ENCODE results near the gene BUB1B.
"Not testable (repeated sequence)": the region's sequence is repeated elsewhere in the genome, so short reads cannot be mapped to it uniquely, and the experiment has no call there.

BUB1B gene

DNA sequence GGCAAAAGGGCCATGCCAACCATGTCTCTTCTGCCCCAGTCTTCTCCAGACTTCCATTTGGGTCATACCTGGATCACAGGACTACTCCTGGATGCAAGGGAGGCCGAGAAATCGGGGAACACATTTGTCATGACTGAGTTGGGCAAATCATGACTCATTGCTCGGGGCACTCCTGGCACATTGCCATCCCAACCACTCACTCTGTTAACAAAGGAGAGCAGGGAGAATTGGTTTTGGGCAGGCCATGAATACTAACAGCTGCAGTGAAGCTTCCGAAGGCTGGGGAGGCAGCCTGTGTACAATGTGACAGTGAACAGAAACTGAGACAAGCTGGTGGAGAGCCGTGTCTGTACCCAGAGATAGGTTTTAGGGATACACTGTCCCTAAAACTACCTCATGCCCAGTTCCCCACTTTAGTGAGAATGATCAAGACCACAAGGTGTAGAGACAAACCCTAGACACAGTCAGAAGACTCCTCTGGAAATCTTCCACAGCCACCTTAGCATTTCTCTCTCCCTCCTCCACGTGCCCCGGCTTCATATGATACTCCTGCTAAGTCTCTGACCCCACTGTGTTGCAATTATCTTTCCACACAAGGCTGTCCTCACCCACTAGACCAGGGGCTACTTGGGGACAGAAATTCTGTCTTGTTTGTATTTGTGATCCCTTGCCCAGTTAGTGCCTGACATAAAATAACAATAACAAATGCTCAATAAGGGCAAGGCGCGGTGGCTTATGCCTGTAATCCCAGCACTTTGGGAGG lies 10.5 kb upstream of the BUB1B start:
- H3K36me3 ChIP-seq (ENCODE audit: insufficient read depth): no peaks in the 10 kb centered on the region
- H2AFZ ChIP-seq (ENCODE audit: low read depth): peak overlapping the region; percentile 86
- TF ChIP-seq CTCF (conservative IDR thresholded peaks at IDR 0.05; ENCODE audit: low read depth, low read length): no peak
- no peak overlapping the region for H3K4me3 ChIP-seq (IDR thresholded peaks at IDR 0.05; ENCODE audit: insufficient read depth, low read depth, low read length)
- H3K4me2 ChIP-seq: peak overlapping the region; percentile 81
- peak overlapping the region; percentile 43; the same call in 1 of the 2 replicates for H3K9ac ChIP-seq
- peaks cover 25% of the 10 kb centered on the region for H3K4me1 ChIP-seq (ENCODE audit: low read depth, poor library complexity, severe bottlenecking)
- no peaks in the 10 kb centered on the region for H3K79me2 ChIP-seq (ENCODE audit: insufficient read depth, low read depth)
- no peaks in the 10 kb centered on the region for H4K20me1 ChIP-seq (ENCODE audit: insufficient read depth)
- H3K27ac ChIP-seq: peak overlapping the region; percentile 64
- H3K27me3 ChIP-seq (ENCODE audit: insufficient read depth, low read depth): no peaks in the 10 kb centered on the region

GRCh38 chr15:40151499-40151898 lies 9.4 kb upstream of the BUB1B start:
- Histone ChIP-seq H3K27ac (no peak overlapping the region), H3K4me3 (IDR thresholded peaks at IDR 0.05; ENCODE audit: insufficient read depth, low read depth, low read length) (no peak overlapping the region), H3K4me2 (peak overlapping the region; percentile 81; the same call in 1 of the 2 replicates), H2AFZ (ENCODE audit: low read depth) (no peak overlapping the region), H3K36me3 (ENCODE audit: insufficient read depth) (no peaks in the 10 kb centered on the region), H3K79me2 (ENCODE audit: insufficient read depth, low read depth) (no peaks in the 10 kb centered on the region), H4K20me1 (ENCODE audit: insufficient read depth) (no peaks in the 10 kb centered on the region), H3K4me1 (ENCODE audit: low read depth, poor library complexity, severe bottlenecking) (peaks cover 34% of the 10 kb centered on the region), H3K9ac (no peak overlapping the region), H3K27me3 (ENCODE audit: insufficient read depth, low read depth) (no peaks in the 10 kb centered on the region)
- no peak for TF ChIP-seq CTCF (conservative IDR thresholded peaks at IDR 0.05; ENCODE audit: low read depth, low read length)

GRCh38 chr15:40151991-40152390 lies 8.9 kb upstream of the BUB1B start:
- Histone ChIP-seq H3K4me3 (IDR thresholded peaks at IDR 0.05; ENCODE audit: insufficient read depth, low read depth, low read length) (no peak overlapping the region), H3K9ac (no peak overlapping the region), H3K79me2 (ENCODE audit: insufficient read depth, low read depth) (no peaks in the 10 kb centered on the region), H4K20me1 (ENCODE audit: insufficient read depth) (no peaks in the 10 kb centered on the region), H3K4me2 (no peak overlapping the region), H3K27me3 (ENCODE audit: insufficient read depth, low read depth) (no peaks in the 10 kb centered on the region), H2AFZ (ENCODE audit: low read depth) (no peak overlapping the region), H3K27ac (no peak overlapping the region), H3K36me3 (ENCODE audit: insufficient read depth) (no peaks in the 10 kb centered on the region), H3K4me1 (ENCODE audit: low read depth, poor library complexity, severe bottlenecking) (peaks cover 34% of the 10 kb centered on the region)
- no peak for TF ChIP-seq CTCF (conservative IDR thresholded peaks at IDR 0.05; ENCODE audit: low read depth, low read length)

DNA sequence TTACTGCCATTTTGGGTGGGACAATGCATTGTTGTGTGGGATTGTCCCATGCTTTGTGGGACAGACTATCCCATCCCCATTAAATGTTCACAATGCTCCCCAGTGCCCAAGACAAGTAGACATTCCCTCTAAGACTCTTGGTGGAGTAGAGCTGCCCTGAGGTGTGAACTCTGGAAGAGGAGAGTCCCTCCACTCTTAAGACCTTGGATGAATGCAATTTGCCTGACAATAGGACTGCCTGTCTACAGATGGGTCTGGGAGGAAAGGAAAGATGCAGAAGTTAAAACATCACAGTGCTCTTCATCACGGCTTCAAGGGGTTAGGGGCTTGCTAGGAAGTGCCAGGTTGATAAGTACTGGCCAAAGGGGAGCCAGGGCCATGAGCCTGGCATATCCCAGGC lies 6.0 kb upstream of the BUB1B start:
- not testable (repeated sequence) for H3K36me3 ChIP-seq (ENCODE audit: insufficient read depth); H3K27me3 ChIP-seq (ENCODE audit: insufficient read depth, low read depth); H4K20me1 ChIP-seq (ENCODE audit: insufficient read depth); H3K4me3 ChIP-seq (IDR thresholded peaks at IDR 0.05; ENCODE audit: insufficient read depth, low read depth, low read length); H3K27ac ChIP-seq; H2AFZ ChIP-seq (ENCODE audit: low read depth); H3K9ac ChIP-seq; H3K4me2 ChIP-seq; H3K79me2 ChIP-seq (ENCODE audit: insufficient read depth, low read depth)
- H3K4me1 ChIP-seq (ENCODE audit: low read depth, poor library complexity, severe bottlenecking): peaks cover 29% of the 10 kb centered on the region

DNA sequence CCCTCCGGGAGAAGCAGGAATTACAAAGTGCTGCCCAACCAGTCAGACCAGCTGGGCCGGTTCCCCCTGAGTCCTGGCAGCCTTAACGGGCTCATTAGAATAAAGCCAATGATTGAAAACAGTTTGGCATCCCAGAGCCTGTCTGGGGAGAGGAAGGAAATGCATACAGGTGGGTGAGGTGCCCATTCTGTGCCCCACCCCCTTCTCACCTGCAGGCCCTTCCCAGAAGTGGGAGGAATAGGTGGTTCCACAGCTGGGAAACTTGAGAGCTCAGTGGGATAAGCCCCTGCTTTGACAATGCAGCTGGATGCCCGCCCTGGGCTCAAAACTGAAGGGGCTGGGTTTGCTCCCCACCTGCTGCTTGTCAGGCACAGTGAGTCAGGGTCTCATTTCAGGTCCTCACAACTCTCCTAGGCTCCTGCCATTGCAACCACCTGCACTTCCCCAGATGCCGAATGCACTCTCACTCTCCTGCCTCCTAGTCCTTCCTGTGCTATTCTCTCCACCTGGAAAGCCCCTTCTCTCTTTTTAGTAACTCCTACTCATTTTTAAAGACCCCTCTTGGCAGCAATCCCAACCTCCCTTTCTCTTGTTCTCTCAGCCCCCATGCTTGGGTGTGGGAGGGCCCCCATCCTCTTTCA lies 5.5 kb upstream of the BUB1B start:
- H3K27ac ChIP-seq: no peak overlapping the region
- 0 out of 2 replicates have a peak overlapping the region, but pooled peaks have one; percentile 29 for H3K4me2 ChIP-seq
- H3K36me3 ChIP-seq (ENCODE audit: insufficient read depth): no peaks in the 10 kb centered on the region
- H3K9ac ChIP-seq: no peak overlapping the region
- H3K4me1 ChIP-seq (ENCODE audit: low read depth, poor library complexity, severe bottlenecking): peaks cover 28% of the 10 kb centered on the region
- no peak overlapping the region for H3K4me3 ChIP-seq (IDR thresholded peaks at IDR 0.05; ENCODE audit: insufficient read depth, low read depth, low read length)
- H3K79me2 ChIP-seq (ENCODE audit: insufficient read depth, low read depth): no peaks in the 10 kb centered on the region
- H3K27me3 ChIP-seq (ENCODE audit: insufficient read depth, low read depth): no peaks in the 10 kb centered on the region
- no peaks in the 10 kb centered on the region for H4K20me1 ChIP-seq (ENCODE audit: insufficient read depth)
- H2AFZ ChIP-seq (ENCODE audit: low read depth): no peak overlapping the region
- no peak for TF ChIP-seq CTCF (conservative IDR thresholded peaks at IDR 0.05; ENCODE audit: low read depth, low read length)

Data from KMS-11 (cell line).